ENCODE results near the gene NDUFAF5. TPM values are rescaled to one million over a fixed set of nuclear protein-coding genes. Genes with fewer than 3 reads are reported as not detected.
A peak's percentile ranks its signal among the peaks of the same experiment; 100 is the strongest.

The NDUFAF5 gene
- total and polyA plus RNA-seq, 11 donors = 34.7 to 72.3 (median 55.5) TPM

DNA sequence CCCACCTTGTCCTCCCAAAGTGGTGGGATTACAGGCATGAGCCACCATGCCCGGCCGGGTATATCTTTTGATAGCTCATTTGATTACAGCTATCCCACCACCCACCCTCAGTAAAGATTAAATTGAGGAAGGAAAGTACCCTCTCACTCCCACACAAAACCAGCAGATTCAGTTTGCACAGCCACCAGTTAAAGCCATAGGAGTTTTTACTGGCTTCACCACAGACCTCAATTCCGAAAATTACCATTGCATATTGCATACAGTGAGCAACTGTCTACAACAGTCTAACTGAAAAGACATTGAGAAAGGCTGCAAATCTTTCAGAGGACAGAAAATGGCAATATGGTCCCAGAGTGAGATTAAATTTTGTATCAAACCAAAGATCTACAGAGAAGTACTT lies 35.0 kb upstream of the NDUFAF5 start:
- Histone ChIP-seq H3K9me3 (no peaks in the 10 kb centered on the region), H3K4me1 (no peaks in the 10 kb centered on the region), H3K27ac (no peak overlapping the region), H3K36me3 (peaks cover 0 to 35% (median 3%) of the 10 kb centered on the region in 9 donors), H3K27me3 (no peaks in the 10 kb centered on the region), H3K4me3 (no peak overlapping the region)
- TF ChIP-seq POLR2A (IDR thresholded peaks at IDR 0.05) = no peak
- TF ChIP-seq, protein P1, sequence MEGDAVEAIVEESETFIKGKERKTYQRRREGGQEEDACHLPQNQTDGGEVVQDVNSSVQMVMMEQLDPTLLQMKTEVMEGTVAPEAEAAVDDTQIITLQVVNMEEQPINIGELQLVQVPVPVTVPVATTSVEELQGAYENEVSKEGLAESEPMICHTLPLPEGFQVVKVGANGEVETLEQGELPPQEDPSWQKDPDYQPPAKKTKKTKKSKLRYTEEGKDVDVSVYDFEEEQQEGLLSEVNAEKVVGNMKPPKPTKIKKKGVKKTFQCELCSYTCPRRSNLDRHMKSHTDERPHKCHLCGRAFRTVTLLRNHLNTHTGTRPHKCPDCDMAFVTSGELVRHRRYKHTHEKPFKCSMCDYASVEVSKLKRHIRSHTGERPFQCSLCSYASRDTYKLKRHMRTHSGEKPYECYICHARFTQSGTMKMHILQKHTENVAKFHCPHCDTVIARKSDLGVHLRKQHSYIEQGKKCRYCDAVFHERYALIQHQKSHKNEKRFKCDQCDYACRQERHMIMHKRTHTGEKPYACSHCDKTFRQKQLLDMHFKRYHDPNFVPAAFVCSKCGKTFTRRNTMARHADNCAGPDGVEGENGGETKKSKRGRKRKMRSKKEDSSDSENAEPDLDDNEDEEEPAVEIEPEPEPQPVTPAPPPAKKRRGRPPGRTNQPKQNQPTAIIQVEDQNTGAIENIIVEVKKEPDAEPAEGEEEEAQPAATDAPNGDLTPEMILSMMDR (IDR thresholded peaks at IDR 0.05) = no peak
- WGBS, 4 donors = 97 to 100% (median 98%) methylated on average over 3 of the region's 3 CpGs
- DNase-seq (no peak), ATAC-seq (no peak)
- intact Hi-C loops (cut with DNase I) = loop anchor here in 2 of 10 donors (10.0 kb wide), 2 partner anchors 295 to 625 kb away; no protein-coding TSS in a partner anchor

DNA sequence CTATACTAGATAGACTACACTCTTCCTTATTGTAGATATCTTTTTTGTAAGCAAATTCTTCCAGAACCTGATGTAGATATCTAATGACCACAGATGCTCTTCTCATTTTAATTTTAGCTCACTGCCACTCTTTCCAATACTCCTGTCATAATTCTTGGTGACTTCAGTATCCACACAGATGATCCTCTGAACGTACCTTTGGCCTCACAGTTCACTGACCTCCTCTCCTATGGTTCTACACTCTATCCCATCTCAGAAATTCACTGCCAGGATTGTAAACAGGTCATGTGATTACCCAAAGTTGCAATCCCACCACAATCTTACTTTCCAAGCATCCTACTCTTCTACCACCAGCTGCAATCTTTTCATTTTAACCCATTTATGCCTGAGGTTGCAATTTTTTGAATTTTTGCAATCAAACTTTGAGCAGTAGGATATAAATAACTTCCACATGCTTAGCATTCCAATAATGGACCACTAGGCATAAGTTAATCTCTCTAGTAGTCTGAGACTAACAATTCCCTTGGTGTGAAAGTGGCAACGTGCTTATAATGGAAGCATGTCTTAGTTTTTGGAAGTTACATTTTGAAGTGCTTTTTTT lies 31.3 kb upstream of the NDUFAF5 start:
- intact Hi-C loops (cut with DNase I) = loop anchor here in 2 of 10 donors (10.0 kb wide), 2 partner anchors 299 to 629 kb away; no protein-coding TSS in a partner anchor
- no peaks in the 10 kb centered on the region for H3K27me3 ChIP-seq
- ATAC-seq (no peak), DNase-seq (no peak)
- no peaks in the 10 kb centered on the region for H3K4me1 ChIP-seq
- no peak overlapping the region for H3K4me3 ChIP-seq
- H3K9me3 ChIP-seq = no peaks in the 10 kb centered on the region
- TF ChIP-seq, protein P1 (IDR thresholded peaks at IDR 0.05) = no peak
- TF ChIP-seq POLR2A (IDR thresholded peaks at IDR 0.05) = no peak
- peaks cover 0 to 67% (median 33%) of the 10 kb centered on the region in 9 donors for H3K36me3 ChIP-seq
- WGBS, 4 donors = 86 to 93% (median 91%) methylated on average over 2 of the region's 2 CpGs
- H3K27ac ChIP-seq = no peak overlapping the region

DNA sequence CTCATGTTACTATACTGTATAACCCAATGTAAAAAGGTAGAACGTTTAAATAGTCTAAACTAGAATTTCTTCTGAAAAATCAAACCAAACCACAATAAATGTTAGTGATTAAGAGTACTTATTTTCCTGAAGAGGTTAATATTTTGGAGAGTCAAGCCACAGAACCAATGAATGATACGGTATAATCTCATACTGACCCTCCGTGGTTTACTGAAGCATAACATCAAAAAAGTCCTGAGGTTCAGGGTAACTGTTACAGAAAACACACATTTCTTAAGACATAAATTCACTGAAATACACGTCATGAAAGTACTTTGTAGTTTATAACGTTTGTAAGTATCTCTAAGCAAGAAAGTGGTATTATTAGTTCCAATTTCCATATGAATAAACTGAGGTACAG lies 29.0 kb upstream of the NDUFAF5 start:
- no peak overlapping the region for H3K27ac ChIP-seq

DNA sequence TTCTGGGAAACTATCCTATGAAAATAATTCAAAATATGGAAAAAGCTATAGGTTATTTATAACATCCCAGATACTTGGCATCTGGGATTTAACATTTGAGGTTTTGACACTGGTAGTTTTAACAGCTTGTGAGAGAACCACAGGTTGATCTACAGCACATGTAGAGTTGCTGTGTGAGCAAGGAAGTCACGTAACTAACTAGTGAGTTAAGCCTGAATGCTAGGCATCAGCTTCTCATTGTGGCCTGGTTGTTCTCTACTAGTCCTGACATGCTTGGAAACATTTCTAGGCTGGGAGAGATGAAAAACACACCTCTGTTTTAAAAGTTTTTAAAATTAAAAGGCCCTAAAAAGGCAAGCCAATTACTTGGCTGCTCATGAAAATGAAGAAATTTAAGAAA lies 28.3 kb upstream of the NDUFAF5 start:
- TF ChIP-seq, protein P1 (IDR thresholded peaks at IDR 0.05) = no peak
- no peak for TF ChIP-seq POLR2A (IDR thresholded peaks at IDR 0.05)
- Histone ChIP-seq H3K27ac (no peak overlapping the region), H3K27me3 (no peaks in the 10 kb centered on the region), H3K36me3 (peaks cover 0 to 70% (median 50%) of the 10 kb centered on the region in 9 donors), H3K4me3 (no peak overlapping the region), H3K9me3 (no peaks in the 10 kb centered on the region), H3K4me1 (no peaks in the 10 kb centered on the region)
- DNase-seq (no peak), ATAC-seq (no peak)
- intact Hi-C loops (cut with DNase I) = loop anchor here in 2 of 10 donors (10.0 kb wide), 2 partner anchors 302 to 632 kb away; no protein-coding TSS in a partner anchor
- WGBS, 4 donors = 92 to 100% (median 95%) methylated on average over 1 of the region's 1 CpG

More for the DNA sequence above, 29.0 kb upstream of the NDUFAF5 start:
- no peaks in the 10 kb centered on the region for H3K9me3 ChIP-seq
- H3K36me3 ChIP-seq = peaks cover 0 to 74% (median 48%) of the 10 kb centered on the region in 9 donors
- no peak overlapping the region for H3K4me3 ChIP-seq
- DNase-seq (no peak), ATAC-seq (no peak)
- WGBS, 4 donors = 77 to 85% (median 84%) methylated on average over 5 of the region's 5 CpGs
- no peaks in the 10 kb centered on the region for H3K27me3 ChIP-seq
- intact Hi-C loops (cut with DNase I) = loop anchor here in 2 of 10 donors (10.0 kb wide), 2 partner anchors 301 to 631 kb away; no protein-coding TSS in a partner anchor
- no peaks in the 10 kb centered on the region for H3K4me1 ChIP-seq
- TF ChIP-seq POLR2A (IDR thresholded peaks at IDR 0.05) = no peak
- TF ChIP-seq, protein P1 (IDR thresholded peaks at IDR 0.05) = peak in 5 of 12 donors; percentile 12 to 25 (median 15)

Data from heart left ventricle (tissue), 16 donors.